HG02759 (cell line): ENCODE results near the gene WNK1.
"Not testable (repeated sequence)": the region's sequence is repeated elsewhere in the genome, so short reads cannot be mapped to it uniquely, and the experiment has no call there.

ENCODE experiments used
- ATAC-seq: cut with Tn5 transposase; IDR thresholded peaks from one replicate; pipeline ENCODE4 v1.9.1; 2021; ENCODE audit warnings: mild to moderate bottlenecking, moderate library complexity; ENCODE audit not compliant: unreplicated experiment

WNK1 gene

DNA sequence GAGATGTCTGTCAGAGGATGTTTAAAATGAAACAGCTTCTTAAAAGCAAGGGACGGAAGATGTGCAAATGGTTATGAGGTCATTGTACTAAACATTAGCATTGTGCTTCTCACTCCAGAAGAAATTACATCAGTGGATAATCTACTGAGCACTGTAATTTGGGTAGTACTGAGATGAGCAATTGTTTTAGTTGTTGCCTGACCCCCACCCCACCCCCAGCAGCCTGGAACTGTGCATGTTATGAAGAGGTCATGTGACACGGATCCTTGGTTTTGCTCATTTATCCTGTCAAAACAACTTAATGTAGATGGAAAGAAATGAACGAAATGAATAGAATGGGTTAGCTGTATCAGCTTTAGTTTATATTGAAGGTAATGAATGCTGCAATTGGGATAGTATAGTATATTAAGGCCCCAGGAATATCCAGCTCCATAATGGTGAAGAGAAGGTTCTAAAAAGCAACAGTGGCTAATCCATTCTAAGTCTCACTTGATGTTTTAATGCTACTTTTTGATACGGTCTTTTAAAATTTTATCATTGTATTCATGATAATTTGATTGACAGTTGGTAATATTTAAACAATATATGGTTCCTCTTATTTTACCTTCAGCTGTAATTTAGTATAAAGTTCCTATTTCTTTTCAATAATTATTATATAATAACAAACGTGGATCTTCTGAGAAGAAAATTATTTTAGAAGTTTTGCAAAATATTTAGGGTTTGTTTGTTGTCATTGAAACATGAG, 58.5 kb downstream of the WNK1 start:
- peak; percentile 63 for ATAC-seq

DNA sequence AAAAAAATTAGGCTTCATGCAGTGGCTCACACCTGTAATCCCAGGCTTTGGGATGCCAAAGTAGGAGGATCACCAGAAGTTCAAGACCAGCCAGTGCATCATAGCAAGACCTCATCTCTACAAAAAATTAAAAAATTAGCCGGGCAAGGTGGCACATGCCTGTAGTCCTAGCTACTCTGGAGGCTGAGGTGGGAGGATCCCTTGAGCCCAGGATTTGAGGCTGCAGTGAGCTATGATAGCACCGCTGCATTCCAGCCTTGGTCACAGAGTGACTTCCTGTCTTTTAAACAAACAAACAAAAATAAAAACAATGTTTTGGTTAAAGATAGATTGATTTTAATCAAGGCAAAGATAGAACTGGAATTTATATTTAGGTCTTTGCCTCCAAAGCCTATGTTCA, 60.6 kb downstream of the WNK1 start:
- no peak for ATAC-seq

DNA sequence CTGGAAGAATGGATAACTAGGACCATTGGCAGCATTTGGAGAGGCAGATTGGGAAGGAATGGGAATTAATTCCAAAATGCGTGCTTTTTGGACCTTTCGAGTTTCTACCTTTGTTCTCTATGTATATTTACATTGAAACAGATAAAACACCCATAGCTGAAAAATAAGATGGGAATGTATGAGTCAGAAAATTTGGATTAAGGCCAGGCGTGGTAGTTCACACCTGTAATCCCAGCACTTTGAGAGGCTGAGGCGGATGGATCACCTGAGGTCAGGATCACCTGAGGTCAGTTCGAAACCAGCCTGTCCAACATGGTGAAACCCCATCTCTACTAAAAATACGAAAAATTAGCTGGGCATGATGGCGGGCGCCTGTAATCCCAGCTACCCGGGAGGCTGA, 65.1 kb downstream of the WNK1 start:
- ATAC-seq = not testable (repeated sequence)

DNA sequence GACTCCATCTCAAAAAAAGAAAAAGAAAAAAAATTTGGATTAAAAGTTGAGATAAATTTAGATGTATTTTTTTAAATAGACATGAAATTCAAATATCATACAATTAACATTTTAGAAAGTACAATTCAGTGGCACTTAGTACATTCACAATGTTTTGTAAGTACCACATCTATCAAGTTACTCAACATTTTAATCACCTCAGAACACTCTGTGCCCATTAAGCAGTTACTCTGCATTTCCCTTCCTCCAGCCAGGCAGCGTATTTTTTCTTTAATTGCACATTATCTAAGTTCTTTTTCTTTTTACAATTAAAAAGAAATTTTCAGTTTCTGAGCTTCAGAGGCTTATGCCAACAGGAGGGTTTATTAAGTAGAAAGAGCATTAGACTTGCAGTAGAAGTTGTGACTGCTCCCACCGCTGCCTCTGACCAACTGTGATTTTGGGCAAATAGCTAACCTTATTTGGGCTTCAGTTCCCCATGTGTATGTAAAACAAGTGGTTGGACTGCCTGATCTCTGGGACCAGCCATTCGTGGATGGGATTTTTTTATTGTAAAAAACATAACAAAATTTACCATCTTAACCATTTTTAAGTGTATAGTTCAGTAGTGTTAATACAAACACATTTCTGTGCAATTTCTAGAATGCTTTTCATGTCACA, 65.7 kb downstream of the WNK1 start:
- ATAC-seq = no peak

DNA sequence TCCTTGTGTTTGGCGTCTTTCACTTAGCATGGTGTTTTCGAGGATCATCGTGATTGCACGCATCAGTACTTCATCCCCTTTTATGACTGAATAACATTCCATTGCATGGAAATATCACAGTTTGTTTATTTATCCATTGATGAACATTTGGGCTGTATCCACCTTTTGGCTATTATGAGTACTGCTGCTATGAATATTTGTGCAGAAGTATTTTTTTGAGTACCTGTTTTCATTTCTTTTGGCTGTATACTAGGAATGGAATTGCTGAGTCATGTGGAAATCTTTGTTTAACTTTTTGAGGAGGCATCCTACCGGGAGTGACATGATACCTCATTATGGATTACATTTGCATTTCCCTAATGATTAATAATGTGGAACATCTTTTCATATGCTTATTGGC, 66.4 kb downstream of the WNK1 start:
- ATAC-seq = no peak

DNA sequence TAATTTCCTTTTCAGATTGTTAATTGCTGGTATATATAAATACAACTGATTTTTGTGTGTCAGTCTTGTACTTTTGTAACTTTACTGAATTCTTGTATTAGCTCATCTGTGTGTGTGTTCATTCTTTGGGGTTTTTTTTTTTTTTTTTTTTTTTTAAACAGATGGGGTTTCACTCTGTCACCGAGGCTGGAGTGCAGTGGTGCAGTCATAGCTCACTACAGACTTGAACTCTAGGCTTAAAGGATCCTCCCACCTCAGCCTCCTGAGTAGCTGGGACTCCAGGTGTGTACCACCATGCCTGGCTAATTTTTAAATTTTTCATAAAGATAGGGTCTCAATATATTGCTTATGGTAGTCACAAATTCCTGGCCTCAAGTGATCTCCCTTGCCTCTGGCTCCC, 68.0 kb downstream of the WNK1 start:
- no peak for ATAC-seq

DNA sequence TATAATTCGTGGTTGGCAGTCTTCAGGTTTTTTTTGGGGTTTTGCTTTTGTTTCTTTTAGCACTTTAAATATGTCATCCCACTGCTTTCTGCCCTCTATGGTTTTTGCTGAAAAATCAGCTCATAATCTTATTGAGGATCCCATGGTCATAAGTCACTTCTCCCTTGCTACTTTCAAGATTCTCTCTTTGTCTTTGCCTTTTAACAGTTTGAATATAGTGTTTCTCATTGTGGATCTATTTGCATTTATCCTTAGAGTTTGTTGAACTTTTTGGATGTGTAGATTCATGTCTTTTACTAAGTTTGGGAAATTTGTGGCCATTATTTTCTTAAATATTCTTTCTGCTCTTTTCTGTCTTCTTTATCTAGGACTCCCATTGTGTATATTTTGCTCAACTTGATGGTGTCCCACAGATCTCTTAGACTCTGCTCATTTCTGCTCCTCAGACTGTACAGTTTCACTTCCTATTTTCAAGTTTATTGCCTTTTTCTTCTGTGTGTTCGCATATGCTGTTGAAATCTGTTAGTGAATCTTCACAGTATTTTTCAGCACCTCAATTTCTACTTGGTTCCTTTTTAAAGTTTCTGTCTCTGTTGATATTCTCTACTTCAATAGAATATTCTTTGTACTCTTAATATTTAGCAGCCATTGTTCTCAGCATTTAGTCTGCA, 70.8 kb downstream of the WNK1 start:
- peak; percentile 83 for ATAC-seq

DNA sequence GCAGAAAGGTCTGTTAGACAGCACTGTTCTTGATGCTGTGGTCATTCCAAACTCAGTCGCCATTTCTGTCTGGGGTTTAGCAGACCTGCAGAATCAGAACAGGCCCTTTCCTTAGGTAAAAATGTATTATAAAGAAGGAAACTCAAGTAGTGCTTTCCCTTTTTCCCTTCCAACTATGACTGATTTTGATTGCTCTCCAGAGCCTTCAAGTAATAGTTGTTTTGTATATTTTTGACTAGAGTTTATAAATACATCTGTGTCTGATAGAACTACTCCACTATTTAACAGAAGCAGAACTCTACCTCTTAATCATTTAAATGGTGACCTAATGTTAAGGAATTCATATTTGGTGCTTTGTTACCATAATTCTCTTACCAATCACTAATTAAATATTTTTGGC, 74.0 kb downstream of the WNK1 start:
- ATAC-seq = no peak

DNA sequence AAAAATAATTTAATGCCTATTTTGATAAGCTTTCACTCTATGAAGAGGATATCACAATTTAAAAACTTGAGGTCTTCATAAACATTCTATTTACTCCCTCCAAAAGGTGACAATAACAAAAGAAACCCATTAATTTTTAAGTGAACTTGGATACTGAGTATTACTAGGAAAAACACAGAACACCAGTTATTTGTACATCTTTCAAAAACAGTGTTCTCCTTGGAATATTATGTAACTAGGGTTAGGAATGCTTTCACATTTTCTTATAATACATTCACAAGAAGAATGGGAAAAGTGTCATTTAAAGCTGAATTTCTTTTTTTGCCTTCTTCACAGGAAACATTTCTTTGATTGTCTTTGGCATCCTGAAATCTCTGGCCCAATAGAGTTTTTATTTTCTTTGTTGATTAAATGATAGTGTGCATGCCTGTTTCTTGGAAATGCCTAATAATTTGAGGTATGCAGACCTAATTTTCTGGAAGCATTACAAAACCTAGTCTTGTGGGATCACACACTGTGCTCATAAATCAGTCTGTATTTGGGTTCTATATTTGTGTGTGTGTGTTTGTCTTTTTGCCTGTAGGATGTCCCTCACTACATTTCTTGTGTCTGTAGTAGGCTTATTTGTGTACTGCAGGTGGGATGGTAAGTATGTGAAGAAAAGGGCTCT, 76.5 kb downstream of the WNK1 start:
- no peak for ATAC-seq

DNA sequence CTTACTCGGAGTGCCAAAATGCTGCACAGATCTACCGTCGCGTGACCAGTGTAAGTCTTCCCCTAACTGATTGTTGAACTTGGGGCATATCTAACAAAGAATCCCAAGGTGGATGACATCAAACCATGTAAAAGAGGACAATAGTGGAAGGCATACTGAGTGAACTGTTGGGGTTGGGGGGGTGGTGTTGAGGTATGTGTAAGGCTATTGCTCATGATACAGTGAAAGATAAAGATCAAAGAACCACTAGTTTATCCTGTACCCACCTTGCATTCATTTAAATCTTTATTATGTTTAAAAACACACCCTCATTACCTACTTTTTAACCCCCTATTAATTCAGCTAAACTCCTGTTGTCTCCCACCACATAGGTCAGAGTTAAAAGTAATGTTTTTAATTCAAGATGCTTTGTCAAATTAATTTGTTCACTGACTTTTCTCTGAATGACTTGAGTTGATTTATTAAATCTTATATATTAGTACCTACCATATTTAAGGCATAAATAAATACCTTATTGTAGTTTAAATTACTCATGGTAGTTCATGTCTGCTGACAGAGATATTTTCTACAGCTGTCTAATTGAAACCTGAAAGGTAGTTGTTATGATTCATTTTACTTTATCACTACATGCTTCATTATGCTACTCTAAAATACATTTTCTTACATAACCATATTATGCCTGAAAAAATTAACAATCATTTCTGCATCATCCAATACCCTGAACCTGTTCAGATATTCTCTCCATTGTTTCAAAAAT, 77.9 kb downstream of the WNK1 start:
- ATAC-seq = no peak

DNA sequence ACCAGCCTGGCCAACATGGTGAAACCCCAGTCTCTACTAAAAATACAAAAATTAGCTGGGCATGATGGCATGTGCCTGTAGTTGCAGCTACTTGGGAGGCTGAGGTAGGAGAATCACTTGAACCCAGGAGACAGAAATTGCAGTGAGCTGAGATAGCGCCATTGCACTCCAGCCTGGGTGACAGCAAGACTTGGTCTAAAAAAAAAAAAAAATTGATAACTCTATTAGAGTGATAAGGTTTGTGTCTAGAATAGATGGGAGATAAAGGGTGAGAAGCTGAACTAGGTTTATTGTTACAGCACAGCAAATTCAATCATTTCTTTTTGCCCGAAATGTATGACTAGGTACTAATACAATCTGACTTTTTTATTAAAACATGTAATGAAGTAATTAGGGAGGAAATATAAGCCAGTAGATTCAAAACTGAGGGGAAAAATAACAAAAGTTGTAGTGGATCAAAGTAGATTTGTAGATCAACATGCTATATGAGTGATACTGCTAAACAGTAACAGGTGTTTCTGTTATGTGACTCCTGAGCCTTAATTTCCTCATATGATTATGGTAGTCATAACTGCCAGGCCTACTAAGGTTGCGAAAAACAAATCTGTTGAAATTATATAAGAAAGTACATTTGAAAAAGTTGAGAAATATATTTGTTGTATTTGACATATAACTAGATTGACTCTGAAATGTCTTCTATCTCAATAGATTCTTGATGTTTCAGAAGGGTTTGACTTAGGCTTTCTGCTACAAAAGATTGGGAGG, 83.6 kb downstream of the WNK1 start:
- no peak for ATAC-seq

DNA sequence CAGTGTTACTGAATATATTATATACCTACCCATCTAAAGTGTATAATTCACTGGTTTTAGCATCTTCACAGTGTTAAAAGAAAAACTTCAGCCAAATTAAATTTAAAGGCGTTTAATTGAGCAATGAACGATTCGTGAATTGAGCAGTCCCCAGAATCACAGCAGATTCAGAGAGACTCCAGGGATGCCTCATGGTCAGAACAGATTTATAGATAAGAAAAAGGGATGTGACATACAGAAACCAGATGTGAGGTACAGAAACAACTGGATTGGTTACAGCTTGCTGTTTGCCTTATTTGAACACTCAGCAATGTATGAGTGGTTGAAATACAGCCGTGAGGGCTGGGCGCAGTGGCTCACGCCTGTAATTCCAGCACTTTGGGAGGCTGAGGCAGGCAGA, 84.6 kb downstream of the WNK1 start:
- ATAC-seq = no peak

DNA sequence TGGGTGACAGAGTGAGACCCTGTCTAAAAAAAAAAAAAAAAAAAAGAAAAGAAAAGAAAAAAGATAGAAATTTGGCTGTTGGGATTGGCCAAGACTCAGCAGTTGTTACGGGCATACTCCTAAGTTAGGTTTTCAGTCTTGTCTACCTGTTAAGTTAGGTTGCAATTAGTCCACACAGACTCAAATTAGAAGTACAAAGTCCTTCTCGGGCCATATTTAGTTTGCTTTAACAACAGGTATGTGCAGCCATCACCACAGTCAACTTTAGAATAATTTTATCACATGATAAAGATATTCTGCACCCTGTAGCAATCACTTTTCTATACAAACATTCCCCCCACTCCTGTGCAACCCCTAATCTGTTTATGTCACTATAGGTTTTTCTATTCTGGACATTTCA, 85.2 kb downstream of the WNK1 start:
- no peak for ATAC-seq

DNA sequence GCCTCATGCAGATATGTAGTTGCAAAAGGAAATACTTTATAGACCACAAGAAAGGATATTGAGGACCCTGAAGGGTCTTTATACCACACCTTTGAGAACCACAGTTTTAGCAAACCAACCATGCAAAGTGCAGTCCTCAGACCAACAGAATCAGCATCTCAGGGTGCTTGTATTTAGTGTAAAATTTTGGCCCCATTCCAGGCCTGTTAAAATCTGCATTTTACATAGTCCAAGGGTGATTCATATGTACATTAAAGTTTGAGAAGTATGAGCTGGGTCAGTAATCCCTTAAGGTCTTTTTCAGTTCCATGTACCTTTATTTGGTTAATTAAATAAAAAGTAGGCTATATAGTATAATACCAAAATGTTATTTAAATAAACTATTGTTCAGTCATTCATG, 91.2 kb downstream of the WNK1 start:
- no peak for ATAC-seq

DNA sequence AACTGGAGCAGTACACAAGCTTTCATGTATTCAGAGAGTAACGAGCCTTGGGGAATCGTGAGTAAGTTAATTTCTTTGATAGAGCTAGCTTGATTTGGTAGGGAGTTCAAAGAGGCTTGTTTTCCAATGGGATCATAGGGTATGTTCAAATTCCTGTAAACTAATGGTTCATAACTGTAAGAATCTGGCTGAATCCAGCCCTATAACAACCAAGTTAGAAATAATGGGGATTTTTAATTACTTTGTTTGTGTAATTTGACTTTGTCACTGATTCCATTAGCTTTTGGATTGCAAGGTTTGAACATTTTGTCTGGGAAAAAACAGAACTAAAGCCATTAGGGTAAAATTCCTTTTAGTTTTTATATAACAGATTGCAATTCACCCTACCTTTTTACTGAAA, 94.0 kb downstream of the WNK1 start:
- no peak for ATAC-seq

DNA sequence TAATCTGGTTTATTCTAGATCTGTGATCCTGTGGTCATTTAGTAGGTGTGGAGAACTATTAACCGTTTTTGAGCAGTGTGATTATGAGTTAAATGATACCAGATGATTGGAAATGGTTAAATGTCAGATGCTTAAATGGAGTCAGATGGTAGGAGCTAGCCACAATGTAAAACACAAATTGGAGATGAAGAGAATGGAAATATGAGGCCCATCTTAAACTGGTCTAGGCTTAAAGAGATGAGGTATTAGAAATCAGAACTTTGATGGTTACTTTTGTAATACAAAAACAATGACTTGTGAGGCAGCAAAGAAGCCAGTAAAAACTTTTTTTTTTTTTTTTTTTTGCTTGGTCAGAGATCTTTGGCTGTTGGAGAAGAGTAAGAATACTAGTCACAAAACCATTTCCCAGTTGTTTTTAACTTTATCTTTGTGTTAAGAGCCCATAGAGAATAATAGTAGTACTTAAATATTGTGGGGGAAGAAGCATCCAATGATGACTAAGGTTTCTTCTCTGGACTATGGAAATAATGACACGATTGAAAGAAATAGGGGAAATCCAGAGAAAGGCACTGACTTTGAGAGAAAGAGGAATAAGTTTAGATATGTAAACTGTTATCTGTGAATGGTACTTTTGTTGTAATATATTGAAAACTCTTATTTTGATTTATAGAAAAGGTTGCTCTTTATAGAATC, 95.9 kb downstream of the WNK1 start:
- no peak for ATAC-seq

DNA sequence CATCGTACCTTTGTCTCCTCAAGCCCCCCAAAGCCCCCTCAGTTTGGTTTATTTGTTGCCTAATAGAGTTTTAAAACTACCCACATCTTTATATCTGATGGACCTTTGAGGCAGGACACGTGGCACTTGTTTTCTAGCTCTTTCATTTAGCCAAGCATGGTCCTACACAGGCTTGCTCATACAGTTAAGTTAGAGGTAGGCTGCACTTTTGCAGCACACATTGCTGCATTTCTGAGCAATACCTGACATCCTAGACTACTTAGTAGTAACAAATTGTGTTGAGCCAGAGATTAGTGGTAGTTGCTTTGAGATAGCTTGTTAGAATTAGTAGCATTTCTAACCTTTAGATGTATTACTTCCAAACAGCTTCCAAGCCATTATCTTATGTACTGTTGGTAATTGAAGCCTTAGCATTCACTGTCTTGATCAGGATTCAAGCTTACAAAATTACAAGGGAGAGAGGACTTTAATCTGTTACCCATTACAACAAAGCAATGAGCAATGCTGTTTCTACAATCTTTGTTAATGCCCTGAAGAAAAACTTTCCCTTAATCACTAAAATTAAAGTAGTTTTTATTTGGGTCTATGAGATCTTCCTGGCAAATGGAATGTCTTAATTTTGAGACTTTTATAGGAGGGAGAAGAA, 96.6 kb downstream of the WNK1 start:
- no peak for ATAC-seq

DNA sequence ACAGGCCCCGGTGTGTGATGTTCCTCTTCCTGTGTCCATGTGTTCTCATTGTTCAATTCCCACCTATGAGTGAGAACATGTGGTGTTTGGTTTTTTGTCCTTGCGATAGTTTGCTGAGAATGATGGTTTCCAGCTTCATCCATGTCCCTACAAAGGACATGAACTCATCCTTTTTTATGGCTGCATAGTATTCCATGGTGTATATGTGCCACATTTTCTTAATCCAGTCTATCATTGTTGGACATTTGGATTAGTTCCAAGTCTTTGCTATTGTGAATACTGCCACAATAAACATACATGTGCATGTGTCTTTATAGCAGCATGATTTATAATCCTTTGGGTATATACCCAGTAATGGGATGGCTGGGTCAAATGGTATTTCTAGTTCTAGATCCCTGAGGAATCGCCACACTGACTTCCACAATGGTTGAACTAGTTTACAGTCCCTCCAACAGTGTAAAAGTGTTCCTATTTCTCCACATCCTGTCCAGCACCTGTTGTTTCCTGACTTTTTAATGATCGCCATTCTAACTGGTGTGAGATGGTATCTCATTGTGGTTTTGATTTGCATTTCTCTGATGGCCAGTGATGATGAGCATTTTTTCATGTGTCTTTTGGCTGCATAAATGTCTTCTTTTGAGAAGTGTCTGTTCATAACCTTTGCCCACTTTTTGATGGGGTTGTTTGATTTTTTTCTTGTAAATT, 97.5 kb downstream of the WNK1 start:
- not testable (repeated sequence) for ATAC-seq

DNA sequence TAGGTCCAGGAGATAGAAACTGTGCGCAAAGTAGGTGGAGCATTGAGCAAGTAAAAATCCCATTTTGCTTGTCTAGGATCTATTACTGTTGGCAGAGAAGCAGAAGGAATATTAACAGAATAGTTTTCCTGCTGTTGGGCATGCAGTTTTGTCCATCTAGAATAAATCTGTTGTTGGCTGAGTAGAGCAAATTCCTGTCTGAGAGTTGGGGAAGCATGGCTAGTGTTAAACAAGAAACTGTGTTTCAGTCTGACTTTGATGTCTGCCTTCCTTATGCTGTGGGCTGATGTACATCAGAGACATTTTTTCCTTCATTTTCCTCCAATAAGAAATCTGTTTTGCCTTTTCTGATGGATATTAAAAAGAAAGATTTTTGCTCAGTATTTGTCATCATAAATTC, 99.0 kb downstream of the WNK1 start:
- ATAC-seq = no peak
